OCI-LY3 (cell line): ENCODE measurements around the gene HSD17B12.

Experiments
- H2AFZ ChIP-seq: fragments of 200-600, 300-600 bp; shearing (Covaris generic); 2 replicates; pipeline ENCODE4 v1.6.0; 2014; ENCODE audit warnings: antibody characterized with exemption, low read depth, low read length
- H3K27ac ChIP-seq: fragments of 200-600, 300-600 bp; sonication (generic); 2 replicates; pipeline ENCODE4 v1.5.1; 2014; ENCODE audit warnings: mild to moderate bottlenecking, low read length, moderate library complexity, mixed read lengths
- H3K27me3 ChIP-seq: fragments of 200-600, 300-600 bp; sonication (generic); 2 replicates; pipeline ENCODE4 v1.6.1; 2014; ENCODE audit warnings: low read depth, low read length, mixed read lengths
- H3K36me3 ChIP-seq: fragments of 200-600, 300-600 bp; sonication (generic); replicated peaks from 2 replicates; pipeline ENCODE3; 2014; ENCODE audit warnings: low read depth, low read length, mixed read lengths
- H3K4me1 ChIP-seq: fragments of 300-600, 200-600 bp; sonication (generic); 2 replicates; pipeline ENCODE4 v1.6.1; 2014; ENCODE audit warnings: low read length, mixed read lengths
- H3K4me2 ChIP-seq: fragments of 200-600, 300-600 bp; sonication (generic); 2 replicates; pipeline ENCODE4 v1.6.1; 2014; ENCODE audit warnings: low read length, mixed read lengths
- H3K4me3 ChIP-seq: fragments of 300-600, 200-600 bp; sonication (generic); 2 replicates; pipeline ENCODE4 v1.5.1; 2014; ENCODE audit warnings: antibody characterized with exemption, mild to moderate bottlenecking, low read length, moderate library complexity
- H3K79me2 ChIP-seq: fragments of 300-600, 200-600 bp; shearing (Covaris generic); 2 replicates; pipeline ENCODE4 v1.6.1; 2014; ENCODE audit warnings: mild to moderate bottlenecking, low read length, mixed read lengths
- H3K9ac ChIP-seq: fragments of 300-600, 200-600 bp; shearing (Covaris generic); 2 replicates; pipeline ENCODE4 v1.6.0; 2014; ENCODE audit warnings: mild to moderate bottlenecking, low read length, moderate library complexity
- H3K9me3 ChIP-seq: fragments of 200-600, 300-600 bp; shearing (Covaris generic); 2 replicates; pipeline ENCODE4 v1.6.1; 2014; ENCODE audit warnings: low read length, mixed read lengths; ENCODE audit not compliant: insufficient read depth
- H4K20me1 ChIP-seq: fragments of 200-600, 300-600 bp; sonication (generic); 2 replicates; pipeline ENCODE4 v1.6.1; 2016; ENCODE audit warnings: low read length, mixed read lengths; ENCODE audit not compliant: insufficient read depth
- EZH2phosphoT487 ChIP-seq: fragments of 200-600 bp; shearing (Covaris generic); IDR thresholded peaks from 2 replicates; pipeline ENCODE4 v1.6.1; 2018; ENCODE audit warnings: antibody characterized with exemption, mixed run types, low read depth
- TF ChIP-seq, protein P1 (sequence below): fragments of 200-600, 300-600 bp; sonication (generic); IDR thresholded peaks from 2 replicates; pipeline ENCODE4 v1.5.1; 2014; ENCODE audit warnings: antibody characterized with exemption, low read length, low read depth

Gene HSD17B12

DNA sequence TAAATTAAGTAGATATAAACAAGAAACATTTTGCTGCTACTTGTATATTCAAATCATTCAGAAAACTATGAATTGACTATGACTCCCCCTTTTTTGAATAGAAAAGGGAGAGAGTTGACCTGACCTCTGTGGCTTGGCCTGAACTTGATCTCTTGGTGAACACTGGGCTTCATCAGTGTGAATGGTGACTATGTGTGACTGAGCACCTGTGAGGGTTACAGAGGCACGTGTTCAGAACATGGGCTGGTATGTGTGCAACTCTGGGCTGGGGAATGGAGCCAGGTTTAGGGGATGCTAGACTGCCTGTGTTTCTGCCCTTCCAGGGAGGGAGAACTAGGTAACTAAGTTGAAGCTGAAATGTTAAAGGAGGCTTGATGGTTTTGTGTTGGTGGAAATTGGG is 29.2 kb downstream of the HSD17B12 start:
- Histone ChIP-seq H2AFZ (no peak overlapping the region), H3K27me3 (no peaks in the 10 kb centered on the region), H3K4me2 (no peak overlapping the region), H3K9ac (no peak overlapping the region), H3K79me2 (peaks cover 72% of the 10 kb centered on the region), H3K27ac (no peak overlapping the region), H3K9me3 (no peaks in the 10 kb centered on the region), H3K4me1 (no peaks in the 10 kb centered on the region), H3K4me3 (no peak overlapping the region), H3K36me3 (peaks cover 32% of the 10 kb centered on the region), H4K20me1 (peaks cover 63% of the 10 kb centered on the region)
- TF ChIP-seq, protein P1, sequence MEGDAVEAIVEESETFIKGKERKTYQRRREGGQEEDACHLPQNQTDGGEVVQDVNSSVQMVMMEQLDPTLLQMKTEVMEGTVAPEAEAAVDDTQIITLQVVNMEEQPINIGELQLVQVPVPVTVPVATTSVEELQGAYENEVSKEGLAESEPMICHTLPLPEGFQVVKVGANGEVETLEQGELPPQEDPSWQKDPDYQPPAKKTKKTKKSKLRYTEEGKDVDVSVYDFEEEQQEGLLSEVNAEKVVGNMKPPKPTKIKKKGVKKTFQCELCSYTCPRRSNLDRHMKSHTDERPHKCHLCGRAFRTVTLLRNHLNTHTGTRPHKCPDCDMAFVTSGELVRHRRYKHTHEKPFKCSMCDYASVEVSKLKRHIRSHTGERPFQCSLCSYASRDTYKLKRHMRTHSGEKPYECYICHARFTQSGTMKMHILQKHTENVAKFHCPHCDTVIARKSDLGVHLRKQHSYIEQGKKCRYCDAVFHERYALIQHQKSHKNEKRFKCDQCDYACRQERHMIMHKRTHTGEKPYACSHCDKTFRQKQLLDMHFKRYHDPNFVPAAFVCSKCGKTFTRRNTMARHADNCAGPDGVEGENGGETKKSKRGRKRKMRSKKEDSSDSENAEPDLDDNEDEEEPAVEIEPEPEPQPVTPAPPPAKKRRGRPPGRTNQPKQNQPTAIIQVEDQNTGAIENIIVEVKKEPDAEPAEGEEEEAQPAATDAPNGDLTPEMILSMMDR, result no peak
- TF ChIP-seq EZH2phosphoT487, result no peak

DNA sequence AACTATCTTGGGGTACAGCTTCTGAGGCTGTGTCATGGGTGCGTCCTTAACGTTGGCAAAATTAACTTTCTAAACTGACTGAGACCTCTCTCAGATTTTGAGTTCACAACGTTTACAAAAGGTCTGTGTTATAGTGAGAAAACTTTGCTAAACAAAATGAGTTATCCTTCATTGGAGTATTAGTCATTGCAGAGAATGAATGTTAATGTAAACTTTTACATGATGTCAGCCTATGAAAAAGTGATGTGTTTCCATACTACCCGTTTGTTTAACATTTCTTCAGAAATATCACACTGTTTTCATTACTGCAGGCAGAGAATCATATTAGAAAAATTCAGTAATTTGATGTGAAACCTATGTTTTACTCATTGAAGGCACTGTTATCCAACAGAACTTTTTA is 32.1 kb downstream of the HSD17B12 start:
- Histone ChIP-seq H3K4me3 (no peak overlapping the region), H4K20me1 (peaks cover 42% of the 10 kb centered on the region), H3K9ac (no peak overlapping the region), H3K4me1 (no peaks in the 10 kb centered on the region), H3K4me2 (no peak overlapping the region), H3K79me2 (peaks cover 67% of the 10 kb centered on the region), H2AFZ (no peak overlapping the region), H3K27ac (no peak overlapping the region), H3K36me3 (peaks cover 41% of the 10 kb centered on the region), H3K27me3 (no peaks in the 10 kb centered on the region), H3K9me3 (no peaks in the 10 kb centered on the region)
- no peak for TF ChIP-seq EZH2phosphoT487
- TF ChIP-seq, protein P1, result no peak

DNA sequence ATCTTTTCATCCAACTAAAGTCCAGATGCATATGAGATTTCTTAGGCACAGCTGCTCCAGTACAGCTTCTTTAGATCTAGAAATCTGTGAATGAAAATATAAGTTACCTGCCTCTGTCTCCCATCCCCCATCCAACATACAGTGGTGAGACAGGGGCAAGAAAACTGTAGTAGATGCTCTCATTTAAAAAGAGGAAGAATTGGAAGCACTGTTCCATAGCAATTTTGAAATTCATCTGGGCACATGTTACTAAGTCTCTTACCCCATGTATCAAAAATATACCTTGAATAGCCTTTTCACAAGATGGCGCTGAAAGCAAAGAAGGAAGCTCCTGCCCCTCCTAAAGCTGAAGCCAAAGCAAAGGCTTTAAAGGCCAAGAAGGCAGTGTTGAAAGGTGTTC is 37.8 kb downstream of the HSD17B12 start:
- peaks cover 68% of the 10 kb centered on the region for H3K79me2 ChIP-seq

DNA sequence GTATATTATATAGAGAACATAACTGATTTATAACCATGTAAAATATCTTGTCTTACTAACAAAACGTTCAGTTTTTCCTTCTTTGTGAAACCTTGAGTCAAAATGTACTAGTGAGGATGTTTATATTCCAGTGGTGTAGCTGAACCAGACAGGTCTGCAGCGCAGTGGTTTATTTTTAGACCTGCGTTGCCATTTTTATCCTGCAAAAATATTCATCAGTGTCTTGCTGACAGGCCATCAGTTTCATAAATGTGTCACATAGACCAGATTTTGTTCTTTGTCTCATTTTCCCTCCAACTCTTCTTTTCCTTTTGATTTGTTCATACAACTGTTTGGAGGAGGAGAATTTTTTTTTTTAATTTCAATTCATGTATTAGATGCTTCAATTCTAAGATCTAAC is 43.1 kb downstream of the HSD17B12 start:
- Histone ChIP-seq H3K79me2 (peaks cover 74% of the 10 kb centered on the region), H3K27ac (no peak overlapping the region), H2AFZ (no peak overlapping the region), H3K4me3 (no peak overlapping the region), H3K9ac (no peak overlapping the region), H3K9me3 (0 out of 2 replicates have a peak, but pooled peaks cover 1% of the 10 kb centered on the region), H4K20me1 (peaks cover 59% of the 10 kb centered on the region), H3K36me3 (peaks cover 32% of the 10 kb centered on the region), H3K4me1 (peaks cover 22% of the 10 kb centered on the region), H3K4me2 (no peak overlapping the region), H3K27me3 (no peaks in the 10 kb centered on the region)
- TF ChIP-seq EZH2phosphoT487, result no peak
- TF ChIP-seq, protein P1, result no peak

More for the DNA sequence above, 37.8 kb downstream of the HSD17B12 start:
- Histone ChIP-seq H3K9me3 (peaks cover 10% of the 10 kb centered on the region; the same call in 1 of the 2 replicates), H3K4me3 (no peak overlapping the region), H3K36me3 (peaks cover 46% of the 10 kb centered on the region), H2AFZ (no peak overlapping the region), H3K4me2 (no peak overlapping the region), H3K9ac (no peak overlapping the region), H4K20me1 (peaks cover 37% of the 10 kb centered on the region), H3K4me1 (peaks cover 22% of the 10 kb centered on the region), H3K27ac (no peak overlapping the region), H3K27me3 (no peaks in the 10 kb centered on the region)
- TF ChIP-seq, protein P1, result no peak
- TF ChIP-seq EZH2phosphoT487, result no peak
